ACHN (cell line): Measurements from ENCODE around the gene KIAA1755.
A peak's percentile ranks its signal among the peaks of the same experiment; 100 is the strongest.

ENCODE experiments used
- DNase-seq: peaks from one replicate; pipeline ENCODE4 v3.0.0-alpha.2; 2015
- in situ Hi-C: cut with HindIII; loops from 2 replicates; pipeline ENCODE4 v1.10.0; 2017; ENCODE audit warnings: low sequenced_read_pairs, low pct_ligation_motif_present, low pct_unique_long_range_greater_than_20kb

KIAA1755 gene, protein sequence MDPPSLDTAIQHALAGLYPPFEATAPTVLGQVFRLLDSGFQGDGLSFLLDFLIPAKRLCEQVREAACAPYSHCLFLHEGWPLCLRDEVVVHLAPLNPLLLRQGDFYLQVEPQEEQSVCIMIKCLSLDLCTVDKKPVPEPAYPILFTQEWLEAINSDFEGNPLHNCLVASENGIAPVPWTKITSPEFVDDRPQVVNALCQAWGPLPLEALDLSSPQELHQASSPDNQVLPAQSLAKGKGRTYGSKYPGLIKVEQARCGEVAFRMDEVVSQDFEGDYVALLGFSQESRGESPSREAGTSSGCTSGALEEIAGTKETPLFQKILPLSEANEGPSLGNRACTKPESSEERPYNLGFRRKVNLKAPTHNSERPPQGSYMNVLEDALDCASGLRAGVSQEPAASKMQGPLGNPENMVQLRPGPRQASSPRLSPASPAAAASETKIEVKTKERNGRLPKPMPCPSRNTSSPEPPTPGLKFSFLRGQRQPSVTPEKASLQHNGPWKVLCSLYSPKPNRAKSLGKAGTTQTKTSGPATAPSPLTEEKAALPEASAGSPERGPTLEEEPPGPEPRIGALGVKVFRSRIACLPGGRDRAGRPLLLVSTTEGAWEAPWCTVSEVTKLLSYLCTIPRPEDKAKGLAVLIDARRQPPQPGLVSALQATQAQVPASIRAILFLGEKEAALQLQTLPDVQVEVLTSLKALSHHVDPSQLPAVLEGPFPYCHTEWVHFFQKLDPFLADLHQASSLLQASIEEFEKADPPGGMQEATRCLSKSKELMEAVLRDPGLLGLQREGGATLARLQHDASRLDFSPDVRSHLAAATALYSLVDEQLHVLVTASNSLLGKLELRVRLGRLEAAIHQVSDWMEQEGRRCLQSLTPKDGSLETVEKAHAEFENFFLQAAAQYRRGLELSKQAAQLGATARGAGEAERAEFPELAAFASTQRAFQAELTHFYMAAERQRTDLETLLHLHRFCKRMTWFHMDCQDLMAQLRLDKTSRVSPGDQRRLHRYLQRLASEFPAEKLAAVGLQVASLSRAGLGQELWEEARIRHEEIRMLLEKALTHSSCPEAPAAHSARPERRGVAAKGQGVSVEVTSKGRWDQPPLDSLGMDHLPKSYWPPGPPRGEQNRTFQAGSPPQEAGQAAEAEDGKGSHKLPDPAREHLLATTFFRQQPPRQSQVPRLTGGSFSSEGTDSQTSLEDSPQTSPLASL

DNA sequence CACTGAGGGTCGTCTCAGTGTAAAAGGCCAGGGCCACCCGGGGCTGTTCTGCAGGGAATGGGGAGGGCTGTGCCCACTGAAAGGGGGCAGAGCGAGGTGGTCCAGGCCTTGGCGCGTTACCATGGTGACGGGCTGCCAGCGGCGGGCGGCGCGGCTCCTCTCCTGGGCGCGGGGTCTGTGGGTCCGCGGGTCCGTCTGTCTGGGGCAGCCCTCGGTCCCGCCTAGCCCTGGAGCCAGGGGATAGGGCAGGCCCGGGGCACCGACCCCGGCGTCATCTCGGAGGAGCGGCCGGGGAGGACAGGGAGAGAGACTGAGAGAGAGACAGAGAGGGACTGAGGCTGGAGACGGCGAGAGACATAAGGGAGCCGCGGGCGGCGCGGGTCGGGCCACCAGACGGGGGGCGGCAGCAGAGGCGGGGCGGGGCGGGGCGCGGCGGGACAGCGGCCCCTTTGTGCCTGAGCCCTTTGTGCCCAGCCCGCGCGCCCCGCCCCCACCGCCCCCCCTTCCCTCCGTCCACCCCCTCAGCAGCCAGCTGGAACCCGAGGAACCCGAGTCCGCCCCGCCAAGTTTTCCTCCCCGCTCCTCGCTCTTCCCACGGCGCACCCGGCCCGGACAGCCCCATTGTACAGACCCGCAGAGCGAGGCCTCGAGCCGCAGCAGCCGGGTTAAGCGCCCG, at the start of gene KIAA1755:
KIAA1755 (minus strand) TSS at position 358 of the 676 bp plus-strand sequence; CDS start at position 123, 235 bp downstream.
- in situ Hi-C loops = no loop called here
- no peak for DNase-seq

DNA sequence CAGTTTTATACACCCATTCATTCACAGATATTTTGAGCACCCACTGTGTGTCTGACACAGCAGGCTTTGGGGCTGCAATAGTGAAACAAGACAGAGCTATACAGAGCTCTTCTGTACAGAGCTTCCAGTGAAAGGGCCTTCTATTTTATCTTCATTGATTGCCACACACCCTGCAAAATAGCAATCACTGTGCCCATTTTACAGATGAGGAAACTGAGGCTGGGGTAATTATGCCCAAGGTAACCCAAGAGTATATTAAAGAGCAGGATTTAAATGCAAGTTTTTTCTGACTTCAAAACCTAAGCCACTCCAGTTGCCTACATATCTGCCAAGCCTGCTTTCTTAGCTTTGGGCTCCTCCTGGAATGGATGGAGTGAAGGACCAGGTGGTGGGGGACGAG, 47.9 kb upstream of the KIAA1755 start:
- no peak for DNase-seq
- in situ Hi-C loops = no loop called here

DNA sequence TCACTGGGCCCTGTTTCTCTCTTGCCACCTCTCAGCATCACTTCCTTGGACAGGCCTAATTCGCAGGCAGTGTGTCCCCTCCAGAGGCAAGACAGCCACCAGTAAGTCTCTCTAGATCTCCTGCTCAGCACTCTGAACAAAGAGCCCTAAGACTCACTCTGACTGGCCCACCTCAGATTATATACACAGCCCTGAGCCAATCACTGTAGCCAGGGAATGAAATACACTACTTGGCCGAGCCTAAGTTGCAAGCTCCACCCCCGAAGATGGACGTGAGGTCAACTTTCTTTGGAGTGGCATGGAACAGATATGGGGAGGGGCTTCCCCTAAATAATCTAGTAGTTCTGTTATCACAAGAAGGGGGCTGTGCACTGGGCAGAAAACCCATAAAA, 47.5 kb upstream of the KIAA1755 start:
- DNase-seq = no peak
- in situ Hi-C loops = no loop called here

DNA sequence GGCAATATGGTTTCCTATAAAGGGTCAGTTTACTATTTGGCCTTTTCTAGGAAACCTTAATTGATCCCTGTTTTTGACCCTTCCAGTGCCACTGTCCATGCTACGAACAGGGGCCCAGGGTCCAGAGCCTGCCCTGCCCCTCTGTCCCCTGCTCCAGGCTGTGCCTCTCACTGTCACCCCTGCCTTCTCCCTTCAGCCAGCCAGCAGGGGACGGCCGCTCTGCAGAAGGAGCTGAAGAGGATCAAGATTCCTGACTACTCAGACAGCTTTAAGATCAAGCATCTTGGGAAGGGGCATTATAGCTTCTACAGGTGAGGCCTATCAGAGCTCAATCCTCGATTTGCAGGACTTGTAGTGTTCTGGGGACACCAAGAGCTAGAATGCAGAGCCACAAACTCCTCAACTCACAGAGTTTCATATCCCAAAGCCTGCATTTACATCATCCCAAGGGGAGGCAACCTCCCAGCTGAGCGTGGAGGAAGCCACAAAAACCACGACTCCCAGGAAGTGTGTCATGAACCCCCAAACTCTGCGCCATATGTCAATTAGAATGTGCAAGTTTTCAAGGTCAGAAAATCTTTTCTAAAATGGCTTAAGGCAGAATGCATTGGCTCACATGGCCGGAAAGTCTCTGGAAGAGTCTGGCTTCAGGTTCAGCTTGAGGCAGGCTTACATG, 47.0 kb upstream of the KIAA1755 start:
- no peak for DNase-seq
- in situ Hi-C loops = no loop called here

DNA sequence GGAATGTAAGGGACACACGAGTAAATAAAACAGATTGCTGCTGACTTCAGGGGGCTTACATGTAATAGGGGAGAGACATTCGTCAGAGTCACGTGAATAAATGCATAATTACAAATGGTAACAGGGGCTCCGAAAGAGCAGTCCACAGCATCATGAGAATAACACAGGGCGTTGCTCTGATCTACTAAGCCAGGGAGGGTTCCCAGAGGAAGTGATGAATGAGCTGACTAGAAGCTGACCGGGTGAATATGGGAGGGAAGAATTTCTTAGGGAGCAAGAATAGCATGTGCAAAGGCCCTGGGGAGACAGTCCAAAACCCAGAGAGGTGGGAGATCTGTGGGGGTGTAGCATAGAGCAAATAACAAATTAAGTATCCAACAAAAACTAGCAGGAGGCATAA, 45.8 kb upstream of the KIAA1755 start:
- in situ Hi-C loops = no loop called here
- no peak for DNase-seq

DNA sequence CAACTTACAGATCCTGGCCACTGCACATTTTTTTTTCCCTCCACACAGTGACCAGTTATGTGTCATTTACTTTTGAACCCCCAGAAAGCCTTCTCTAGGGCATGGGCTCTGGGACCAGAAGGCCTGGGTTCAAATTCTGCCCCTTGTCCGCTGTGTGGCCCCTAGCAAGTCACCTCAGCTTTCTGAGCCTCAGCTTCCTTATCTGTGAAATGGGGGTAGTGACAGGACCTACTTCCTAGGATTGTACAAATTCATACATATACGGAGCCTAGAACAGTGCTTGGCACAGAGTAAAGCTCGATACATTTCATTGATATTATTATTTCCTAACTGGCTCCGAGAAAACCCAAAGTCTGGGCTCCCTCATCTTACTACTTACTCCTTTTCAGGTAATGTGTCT, 45.0 kb upstream of the KIAA1755 start:
- in situ Hi-C loops = no loop called here
- no peak for DNase-seq

DNA sequence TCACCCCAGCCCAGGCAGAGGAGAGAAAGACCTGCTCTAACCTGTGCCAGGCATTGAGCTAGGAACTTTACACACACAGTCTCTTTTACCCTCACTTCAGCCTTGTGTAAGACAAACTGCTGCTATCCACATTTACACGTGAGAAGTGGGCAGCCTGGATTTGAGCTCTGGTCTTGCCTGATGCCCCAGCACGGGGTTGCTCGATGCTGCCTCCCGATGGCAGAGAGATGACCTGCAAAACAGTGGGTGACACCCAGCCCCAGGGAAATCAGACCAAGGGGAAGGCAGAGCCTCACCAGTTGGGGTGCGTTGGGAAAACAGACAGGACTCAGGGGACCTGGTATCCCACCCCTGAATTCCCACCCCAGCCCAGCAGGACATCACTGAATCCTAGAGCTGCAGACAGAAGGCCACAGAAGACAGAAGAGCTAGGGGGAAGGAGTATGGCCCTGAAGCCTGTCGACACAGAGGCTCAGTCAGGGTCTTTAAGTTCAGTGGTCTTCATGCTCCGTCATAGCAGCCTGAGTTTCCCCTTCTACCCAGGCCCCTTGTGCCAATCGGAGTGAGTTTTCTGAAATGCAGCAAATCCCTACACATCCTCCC, 44.4 kb upstream of the KIAA1755 start:
- in situ Hi-C loops = no loop called here
- peak; percentile 15 for DNase-seq

DNA sequence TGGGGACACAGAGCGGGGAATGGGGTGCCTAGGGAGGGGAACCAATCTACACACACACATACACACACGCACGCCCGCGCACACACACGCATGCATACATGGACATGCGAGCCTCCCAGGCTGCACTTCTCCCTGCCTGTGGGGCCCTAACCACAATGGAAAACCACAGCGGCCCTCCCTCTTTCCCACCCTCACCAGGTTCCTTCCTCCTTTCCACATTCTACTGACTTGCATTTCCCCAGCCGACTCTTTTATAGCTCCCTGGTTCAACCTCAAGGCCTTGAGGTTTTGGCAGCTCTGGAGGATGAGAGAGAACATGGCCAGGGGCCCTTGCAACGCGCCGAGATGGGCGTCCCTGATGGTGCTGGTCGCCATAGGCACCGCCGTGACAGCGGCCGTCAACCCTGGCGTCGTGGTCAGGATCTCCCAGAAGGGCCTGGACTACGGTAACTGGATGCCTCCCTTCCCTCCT, 43.4 kb upstream of the KIAA1755 start, which contains the start of gene BPI:
BPI (plus strand) TSS at position 249 of the 472 bp plus-strand sequence; CDS start at position 317, 68 bp downstream.
- in situ Hi-C loops = no loop called here
- no peak for DNase-seq

DNA sequence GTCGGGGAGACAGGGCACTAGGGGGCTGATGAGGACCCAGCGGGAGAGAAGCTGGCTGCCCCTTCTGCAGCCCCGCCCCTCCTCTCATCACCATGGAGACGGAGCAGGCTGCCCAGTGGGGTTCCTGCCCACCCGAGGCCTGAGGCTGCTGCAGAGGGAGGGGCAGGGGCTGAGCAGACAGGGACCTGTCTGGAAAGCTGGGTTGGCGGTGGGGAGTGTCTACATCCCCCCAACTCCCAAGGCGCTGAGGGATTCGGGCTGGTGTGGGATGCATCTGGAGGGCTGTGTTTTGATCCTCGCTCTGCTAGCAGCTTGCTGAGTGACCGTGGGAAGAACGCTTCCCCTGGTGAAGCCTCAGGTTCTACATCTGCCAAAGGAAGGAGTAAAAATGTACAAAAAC, 42.3 kb upstream of the KIAA1755 start:
- no peak for DNase-seq
- in situ Hi-C loops = no loop called here

DNA sequence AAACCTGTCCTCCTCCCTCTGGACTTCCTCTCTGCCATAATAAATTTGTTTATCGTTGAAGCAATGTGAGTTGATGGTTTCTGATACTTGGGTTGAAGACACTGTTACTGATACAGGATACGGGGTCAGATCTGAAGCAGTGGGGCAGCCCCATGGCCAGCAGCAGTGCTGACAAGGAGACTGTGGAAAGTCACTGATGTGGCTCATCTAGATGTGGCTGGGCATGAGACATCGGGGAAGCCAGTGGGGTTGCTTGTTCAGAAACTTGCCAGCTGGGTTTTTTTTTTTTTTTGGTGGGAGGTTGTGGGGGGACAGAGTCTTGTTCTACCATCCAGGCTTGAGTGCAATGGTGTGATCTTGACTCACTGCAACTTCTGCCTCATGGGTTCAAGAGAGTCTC, 40.8 kb upstream of the KIAA1755 start:
- no peak for DNase-seq
- in situ Hi-C loops = no loop called here

DNA sequence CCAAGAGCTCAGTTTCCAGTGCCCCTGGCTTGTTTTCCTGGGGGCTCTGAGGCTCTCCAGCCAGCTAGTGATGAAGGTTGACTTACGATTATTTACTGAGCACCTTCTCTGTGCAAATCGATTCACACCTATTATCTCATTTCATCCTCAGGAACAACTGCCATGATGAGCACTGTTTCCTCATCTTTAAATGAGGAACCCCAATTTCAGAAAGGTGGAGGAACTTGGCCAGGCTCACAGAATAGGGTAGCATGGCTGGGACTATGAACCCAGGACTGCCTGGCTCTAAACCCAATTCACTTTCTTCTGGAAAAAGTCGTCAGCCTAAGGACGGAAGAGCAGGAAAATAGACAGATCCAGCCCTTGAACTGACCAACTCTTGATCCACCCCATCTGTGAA, 39.9 kb upstream of the KIAA1755 start:
- DNase-seq = no peak
- in situ Hi-C loops = no loop called here

DNA sequence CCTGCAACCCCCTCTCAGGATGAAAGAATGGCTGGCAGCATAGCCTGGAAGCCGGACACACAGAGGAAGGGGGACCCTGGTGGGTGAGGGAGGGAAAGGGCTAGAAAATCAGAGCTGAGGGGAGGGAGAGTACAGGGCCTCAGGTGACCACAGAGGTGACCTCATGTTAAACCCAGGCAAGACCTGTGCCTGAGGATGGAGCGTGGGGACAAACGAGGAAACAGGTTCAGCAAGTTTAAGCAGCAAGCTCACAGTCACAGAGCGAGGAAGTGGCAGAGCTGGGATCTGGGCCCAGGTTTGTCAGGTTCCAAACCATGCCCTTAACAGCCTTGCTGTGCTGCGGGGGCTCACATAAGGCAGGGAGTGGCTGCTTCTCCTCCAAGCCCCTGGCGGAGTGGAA, 39.4 kb upstream of the KIAA1755 start:
- no peak for DNase-seq
- in situ Hi-C loops = no loop called here

DNA sequence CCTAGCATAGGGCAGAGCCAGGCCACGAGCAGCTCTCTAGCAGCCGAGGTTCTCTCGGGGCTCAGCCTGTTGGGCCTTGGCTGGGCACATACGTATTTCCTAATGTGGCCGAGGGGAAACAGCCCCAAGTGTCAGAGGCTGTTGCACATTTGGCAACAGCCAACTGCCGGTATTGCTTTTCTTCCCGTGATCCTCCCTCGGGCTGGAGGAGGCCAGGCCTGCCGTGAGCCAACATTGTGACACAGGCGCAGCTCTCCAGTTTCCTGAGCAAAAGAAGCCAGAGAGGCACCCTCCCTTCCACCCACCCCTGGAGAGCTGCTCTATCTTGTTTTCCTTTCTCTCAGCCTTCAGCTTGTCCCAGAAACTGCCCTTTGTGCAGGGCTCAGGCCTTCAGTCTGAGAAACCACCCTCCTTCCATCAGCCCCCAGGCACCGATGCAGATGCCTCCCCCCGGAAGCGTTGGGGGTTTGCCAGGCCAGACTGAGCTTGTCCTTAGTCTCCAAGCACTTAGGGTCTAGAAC, 38.3 kb upstream of the KIAA1755 start:
- in situ Hi-C loops = no loop called here
- no peak for DNase-seq

DNA sequence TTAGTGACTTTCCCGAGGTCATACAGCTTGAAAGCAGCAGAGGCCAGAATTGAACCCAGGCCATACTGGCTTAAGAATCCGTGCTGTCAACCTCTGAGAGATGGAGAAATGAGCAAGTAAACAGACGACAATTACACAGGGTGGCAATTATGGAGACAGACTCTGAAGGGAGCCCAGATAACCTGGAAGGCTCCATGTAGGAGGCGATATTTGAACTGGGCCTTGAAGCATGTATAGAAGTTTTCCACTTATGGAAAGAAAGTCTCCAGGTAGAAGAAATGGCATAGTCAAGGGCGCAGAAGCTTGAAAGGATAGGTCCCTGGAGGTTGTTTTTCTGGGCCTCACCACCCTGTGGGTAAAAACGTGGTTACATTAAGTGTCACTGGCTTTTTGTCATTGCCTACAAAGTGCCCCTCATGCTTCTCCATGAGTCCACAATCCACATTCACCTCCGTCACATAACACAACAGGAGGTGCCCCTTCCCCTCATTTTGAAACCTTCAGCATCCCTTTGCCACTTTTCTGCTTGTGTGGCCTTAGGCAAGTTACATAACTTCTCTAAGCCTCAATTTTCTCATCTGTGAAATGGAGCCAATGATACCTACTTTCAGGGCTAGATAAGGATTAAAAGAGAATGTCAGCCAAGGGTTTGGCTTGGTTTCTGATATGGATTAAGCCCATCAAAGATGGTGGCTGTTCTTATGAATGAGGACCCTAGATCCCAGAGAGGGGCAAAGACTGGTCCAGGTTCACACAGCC, 37.6 kb upstream of the KIAA1755 start:
- no peak for DNase-seq
- in situ Hi-C loops = no loop called here

DNA sequence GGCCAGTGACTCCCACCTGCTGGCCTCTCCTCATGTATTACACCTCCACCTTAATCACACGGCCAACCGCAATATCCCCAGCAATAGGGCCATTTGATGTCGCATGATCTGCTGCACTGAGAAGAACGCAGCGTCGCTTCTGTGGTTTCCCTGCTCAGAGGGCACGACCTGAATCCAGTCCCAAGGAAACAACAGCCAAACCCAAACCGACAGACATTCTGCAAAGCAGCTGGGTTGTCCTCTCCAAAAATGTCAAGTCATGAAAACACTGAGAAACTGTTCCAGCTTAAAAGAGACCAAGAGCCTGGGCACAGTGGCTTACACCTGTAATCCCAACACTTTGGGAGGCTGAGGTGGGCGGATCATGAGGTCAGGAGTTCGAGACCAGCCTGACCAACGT, 35.9 kb upstream of the KIAA1755 start:
- DNase-seq = no peak
- in situ Hi-C loops = no loop called here

DNA sequence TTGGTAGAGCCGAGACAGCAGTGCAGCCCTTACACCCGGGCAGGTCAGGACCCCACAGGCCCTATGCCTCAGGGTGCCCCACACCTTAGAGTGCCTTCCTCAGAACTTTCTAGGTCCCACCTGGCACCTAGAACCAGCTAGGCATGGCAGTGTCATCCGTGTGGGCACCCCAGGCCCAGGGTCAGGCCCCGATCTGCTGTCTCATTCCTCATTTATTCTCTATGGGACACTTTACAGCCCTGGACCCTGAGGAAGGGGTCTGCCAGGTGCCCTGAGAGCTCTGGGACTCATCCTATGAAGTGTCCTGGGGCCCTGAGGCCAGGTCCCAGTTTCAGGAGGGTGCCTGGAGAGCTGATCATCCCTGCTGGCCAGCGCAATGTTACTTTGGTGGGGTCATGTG, 35.3 kb upstream of the KIAA1755 start:
- DNase-seq = no peak
- in situ Hi-C loops = no loop called here
